GM12891 (cell line): Measurements from ENCODE around the gene FAN1.

Experiments used
- PAX5 ChIP-seq: IDR thresholded peaks from 2 replicates; pipeline ENCODE4 v1.6.1; 2011; ENCODE audit warnings: low read length, moderate library complexity, mild to moderate bottlenecking; ENCODE audit not compliant: insufficient read depth, severe bottlenecking
- POLR2A ChIP-seq: IDR thresholded peaks from 2 replicates; pipeline ENCODE4 v1.6.1; 2011; ENCODE audit warnings: low read depth, low read length, control low read depth
- POLR2AphosphoS5 ChIP-seq: IDR thresholded peaks from 2 replicates; pipeline ENCODE4 v1.6.1; 2011; ENCODE audit warnings: low read depth, low read length, control low read depth
- POU2F2 ChIP-seq: IDR thresholded peaks from 2 replicates; pipeline ENCODE4 v1.6.1; 2011; ENCODE audit warnings: low read depth, mild to moderate bottlenecking, control low read depth, low read length, moderate library complexity
- TAF1 ChIP-seq: IDR thresholded peaks from 2 replicates; pipeline ENCODE4 v1.6.1; 2011; ENCODE audit warnings: low read depth, low read length, control low read depth

- TF ChIP-seq POLR2A, result no peak
- no peak for TF ChIP-seq POLR2AphosphoS5
- no peak for TF ChIP-seq TAF1
- no peak for TF ChIP-seq POU2F2
- TF ChIP-seq PAX5, result no peak
Observed at GRCh38 chr15:30922480-30923311, 19.0 kb downstream of the FAN1 start.
